Neural cell (in vitro differentiated cells): ENCODE results near the gene HPD. TPM values are rescaled to one million over a fixed set of nuclear protein-coding genes. Genes with fewer than 3 reads are reported as not detected.
"Not testable (repeated sequence)": the region's sequence is repeated elsewhere in the genome, so short reads cannot be mapped to it uniquely, and the experiment has no call there.

ENCODE experiments used
- H2AFZ ChIP-seq: fragments of 200-600, 300-800 bp; sonication (generic), shearing (Covaris generic); 2 replicates; pipeline ENCODE4 v1.6.0; 2014; ENCODE audit warnings: low read depth, mild to moderate bottlenecking, antibody characterized with exemption, low read length, moderate library complexity
- H3F3A ChIP-seq: fragments of 200-600 bp; shearing (Covaris generic); 2 replicates; pipeline ENCODE4 v1.6.1; 2016; ENCODE audit warnings: mild to moderate bottlenecking, moderate library complexity, mixed read lengths, antibody characterized with exemption, low read length; ENCODE audit not compliant: insufficient read depth, poor library complexity, severe bottlenecking
- H3K27ac ChIP-seq: fragments of 200-600, 300-800 bp; sonication (generic), shearing (Covaris generic); 2 replicates; pipeline ENCODE4 v1.5.1; 2014; ENCODE audit warnings: mild to moderate bottlenecking, low read length, moderate library complexity
- H3K27me3 ChIP-seq: fragments of 300-800, 200-600 bp; sonication (generic), shearing (Covaris generic); 2 replicates; pipeline ENCODE4 v1.6.0; 2014; ENCODE audit warnings: mild to moderate bottlenecking, low read depth, low read length, moderate library complexity; ENCODE audit not compliant: insufficient read depth
- H3K36me3 ChIP-seq: fragments of 300-800, 200-600 bp; sonication (generic), shearing (Covaris generic); 2 replicates; pipeline ENCODE4 v1.5.1; 2014; ENCODE audit warnings: mild to moderate bottlenecking, antibody characterized with exemption, low read length, moderate library complexity; ENCODE audit not compliant: insufficient read depth
- H3K4me2 ChIP-seq: fragments of 300-800, 200-600 bp; sonication (generic), shearing (Covaris generic); 2 replicates; pipeline ENCODE4 v1.6.0; 2014; ENCODE audit warnings: mild to moderate bottlenecking, low read length
- H3K4me3 ChIP-seq: fragments of 300-800, 200-600 bp; sonication (generic), shearing (Covaris generic); 2 replicates; pipeline ENCODE4 v1.5.1; 2014; ENCODE audit warnings: mild to moderate bottlenecking, low read length, moderate library complexity
- H3K79me2 ChIP-seq: fragments of 200-600 bp; shearing (Covaris generic); replicated peaks from 2 replicates; pipeline ENCODE4 v1.6.0; 2014; ENCODE audit warnings: mild to moderate bottlenecking, low read length, moderate library complexity; ENCODE audit not compliant: insufficient read depth
- H3K9ac ChIP-seq: fragments of 300-800, 200-600 bp; sonication (generic), shearing (Covaris generic); 2 replicates; pipeline ENCODE4 v1.6.1; 2016; ENCODE audit warnings: mild to moderate bottlenecking, low read length, mixed read lengths
- H3K9me2 ChIP-seq: fragments of 200-600 bp; shearing (Covaris generic); 2 replicates; pipeline ENCODE4 v1.6.1; 2016; ENCODE audit warnings: mild to moderate bottlenecking, low read length, mixed read lengths; ENCODE audit not compliant: insufficient read depth
- H3K9me3 ChIP-seq: fragments of 200-600, 300-800 bp; sonication (generic), shearing (Covaris generic); 2 replicates; pipeline ENCODE4 v1.6.1; 2016; ENCODE audit warnings: mild to moderate bottlenecking, mixed run types, low read length, moderate library complexity, mixed read lengths
- H4K20me1 ChIP-seq: fragments of 200-600 bp; shearing (Covaris generic); 2 replicates; pipeline ENCODE4 v1.6.1; 2016; ENCODE audit warnings: mild to moderate bottlenecking, mixed run types; ENCODE audit not compliant: insufficient read depth
- EP300 ChIP-seq: fragments of 450-650 bp; conservative IDR thresholded peaks from 2 replicates; pipeline ENCODE4 v1.6.1; 2014; ENCODE audit warnings: antibody characterized with exemption, mild to moderate bottlenecking, moderate library complexity; ENCODE audit not compliant: poor library complexity, severe bottlenecking
- EZH2 ChIP-seq: fragments of 200-600, 300-800 bp; shearing (Covaris generic), sonication (generic); IDR thresholded peaks from 2 replicates; pipeline ENCODE4 v1.6.1; 2014; ENCODE audit warnings: antibody characterized with exemption, low read length, borderline replicate concordance, mild to moderate bottlenecking; ENCODE audit not compliant: insufficient read depth, poor library complexity, severe bottlenecking
- MXI1 ChIP-seq: fragments of 450-650 bp; conservative IDR thresholded peaks from 2 replicates; pipeline ENCODE4 v1.6.1; 2014; ENCODE audit warnings: antibody characterized with exemption, mild to moderate bottlenecking; ENCODE audit not compliant: poor library complexity, severe bottlenecking
- POLR2AphosphoS5 ChIP-seq: IDR thresholded peaks from 2 replicates; pipeline ENCODE4 v1.6.1; 2012
- RAD21 ChIP-seq: fragments of 450-650 bp; conservative IDR thresholded peaks from 2 replicates; pipeline ENCODE4 v1.6.1; 2014; ENCODE audit warnings: antibody characterized with exemption, mild to moderate bottlenecking, moderate library complexity
- SMC3 ChIP-seq: fragments of 450-650 bp; conservative IDR thresholded peaks from 2 replicates; pipeline ENCODE4 v1.6.1; 2014; ENCODE audit warnings: antibody characterized with exemption, mild to moderate bottlenecking, moderate library complexity; ENCODE audit not compliant: poor library complexity
- TAF1 ChIP-seq: IDR thresholded peaks from 2 replicates; pipeline ENCODE4 v1.6.1; 2012; ENCODE audit warnings: low read depth
- polyA plus RNA-seq: library from polyadenylated mRNA; depleted of rRNA; stranded (reverse); fragments of >200 nt; gene quantifications from 2 replicates; pipeline ENCODE4 v1.2.3, GENCODE V29; 2014
- TF ChIP-seq, protein P1 (sequence below): IDR thresholded peaks from 2 replicates; pipeline ENCODE4 v1.6.1; 2012; ENCODE audit warnings: borderline replicate concordance
- TF ChIP-seq, protein P2 (sequence below): fragments of 450-650 bp; IDR thresholded peaks from 2 replicates; pipeline ENCODE4 v1.5.1; 2014; ENCODE audit warnings: antibody characterized with exemption, mild to moderate bottlenecking, moderate library complexity; ENCODE audit not compliant: poor library complexity, severe bottlenecking

Gene HPD
- polyA plus RNA-seq, 1 donor from 2014 or later, result not detected

- TF ChIP-seq, protein P1, sequence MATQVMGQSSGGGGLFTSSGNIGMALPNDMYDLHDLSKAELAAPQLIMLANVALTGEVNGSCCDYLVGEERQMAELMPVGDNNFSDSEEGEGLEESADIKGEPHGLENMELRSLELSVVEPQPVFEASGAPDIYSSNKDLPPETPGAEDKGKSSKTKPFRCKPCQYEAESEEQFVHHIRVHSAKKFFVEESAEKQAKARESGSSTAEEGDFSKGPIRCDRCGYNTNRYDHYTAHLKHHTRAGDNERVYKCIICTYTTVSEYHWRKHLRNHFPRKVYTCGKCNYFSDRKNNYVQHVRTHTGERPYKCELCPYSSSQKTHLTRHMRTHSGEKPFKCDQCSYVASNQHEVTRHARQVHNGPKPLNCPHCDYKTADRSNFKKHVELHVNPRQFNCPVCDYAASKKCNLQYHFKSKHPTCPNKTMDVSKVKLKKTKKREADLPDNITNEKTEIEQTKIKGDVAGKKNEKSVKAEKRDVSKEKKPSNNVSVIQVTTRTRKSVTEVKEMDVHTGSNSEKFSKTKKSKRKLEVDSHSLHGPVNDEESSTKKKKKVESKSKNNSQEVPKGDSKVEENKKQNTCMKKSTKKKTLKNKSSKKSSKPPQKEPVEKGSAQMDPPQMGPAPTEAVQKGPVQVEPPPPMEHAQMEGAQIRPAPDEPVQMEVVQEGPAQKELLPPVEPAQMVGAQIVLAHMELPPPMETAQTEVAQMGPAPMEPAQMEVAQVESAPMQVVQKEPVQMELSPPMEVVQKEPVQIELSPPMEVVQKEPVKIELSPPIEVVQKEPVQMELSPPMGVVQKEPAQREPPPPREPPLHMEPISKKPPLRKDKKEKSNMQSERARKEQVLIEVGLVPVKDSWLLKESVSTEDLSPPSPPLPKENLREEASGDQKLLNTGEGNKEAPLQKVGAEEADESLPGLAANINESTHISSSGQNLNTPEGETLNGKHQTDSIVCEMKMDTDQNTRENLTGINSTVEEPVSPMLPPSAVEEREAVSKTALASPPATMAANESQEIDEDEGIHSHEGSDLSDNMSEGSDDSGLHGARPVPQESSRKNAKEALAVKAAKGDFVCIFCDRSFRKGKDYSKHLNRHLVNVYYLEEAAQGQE, result peak; percentile 54
- TF ChIP-seq RAD21 (peak; percentile 68), EZH2 (no peak), TAF1 (no peak)
Measured at GRCh38 chr12:121888478-121889273, 30.0 kb upstream of the HPD start, which contains the start of gene PSMD9 (continued).

GRCh38 chr12:121888083-121888477, 29.4 kb upstream of the HPD start:
- Histone ChIP-seq H3K27me3 (no peaks in the 10 kb centered on the region), H3K9ac (peak overlapping the region; percentile 81), H3K4me2 (peak overlapping the region; percentile 24), H2AFZ (peak overlapping the region; percentile 67), H3K4me3 (peak overlapping the region; percentile 91), H3K9me2 (no peaks in the 10 kb centered on the region), H3K27ac (peak overlapping the region; percentile 81), H3K79me2 (peaks cover 10% of the 10 kb centered on the region), H4K20me1 (no peaks in the 10 kb centered on the region), H3F3A (no peaks in the 10 kb centered on the region), H3K9me3 (no peaks in the 10 kb centered on the region), H3K36me3 (no peaks in the 10 kb centered on the region)
- TF ChIP-seq POLR2AphosphoS5, result no peak
- no peak for TF ChIP-seq SMC3

DNA sequence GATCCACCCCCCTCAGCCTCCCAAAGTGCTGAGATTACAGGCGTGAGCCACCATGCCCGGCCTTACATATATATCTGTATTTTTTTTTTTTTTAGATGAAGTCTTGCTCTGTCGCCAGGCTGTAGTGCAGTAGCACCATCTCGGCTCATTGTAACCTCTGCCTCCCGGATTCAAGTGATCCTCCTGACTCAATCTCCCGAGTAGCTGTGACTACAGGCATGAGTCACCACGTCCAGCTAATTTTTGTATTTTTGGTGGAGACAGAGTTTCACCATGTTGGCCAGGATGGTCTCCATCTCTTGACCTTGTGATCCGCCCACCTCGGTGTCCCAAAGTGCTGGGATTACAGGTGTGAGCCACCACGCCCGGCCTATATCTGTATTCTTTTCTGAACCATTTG, 26.5 kb upstream of the HPD start:
- H3K9me3 ChIP-seq, H3K79me2 ChIP-seq, H3K27ac ChIP-seq, H3F3A ChIP-seq, H3K4me3 ChIP-seq, H4K20me1 ChIP-seq, H3K36me3 ChIP-seq, H3K9me2 ChIP-seq, H3K27me3 ChIP-seq, H3K4me2 ChIP-seq, H3K9ac ChIP-seq, H2AFZ ChIP-seq: not testable (repeated sequence)

DNA sequence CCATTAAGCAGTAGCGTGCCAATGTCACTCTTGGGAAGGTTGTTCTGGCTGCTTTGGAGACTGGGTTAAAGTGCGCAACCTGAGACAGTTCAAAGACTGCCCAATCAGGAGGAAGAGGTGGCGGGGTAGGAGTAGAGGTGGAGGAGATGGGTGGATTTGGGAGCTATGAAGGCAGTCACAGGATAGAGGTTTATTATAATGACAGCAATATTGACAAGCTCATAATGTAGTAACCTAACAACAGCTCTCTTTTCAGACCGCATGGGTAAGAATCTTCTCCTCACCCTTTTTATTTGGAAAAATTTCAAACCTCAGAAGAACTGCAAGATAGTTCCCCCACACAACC, 24.6 kb upstream of the HPD start:
- no peak overlapping the region for H3K4me2 ChIP-seq
- no peak overlapping the region for H3K9ac ChIP-seq
- no peaks in the 10 kb centered on the region for H4K20me1 ChIP-seq
- no peaks in the 10 kb centered on the region for H3F3A ChIP-seq
- H3K79me2 ChIP-seq, result no peaks in the 10 kb centered on the region
- H3K27ac ChIP-seq, result no peak overlapping the region
- no peaks in the 10 kb centered on the region for H3K9me3 ChIP-seq
- no peak overlapping the region for H3K4me3 ChIP-seq
- no peaks in the 10 kb centered on the region for H3K36me3 ChIP-seq
- no peak for TF ChIP-seq POLR2AphosphoS5
- TF ChIP-seq SMC3, result no peak
- no peak for TF ChIP-seq MXI1
- TF ChIP-seq EZH2, result no peak
- no peak for TF ChIP-seq TAF1
- TF ChIP-seq EP300, result no peak
- TF ChIP-seq RAD21, result no peak
- TF ChIP-seq, protein P2, sequence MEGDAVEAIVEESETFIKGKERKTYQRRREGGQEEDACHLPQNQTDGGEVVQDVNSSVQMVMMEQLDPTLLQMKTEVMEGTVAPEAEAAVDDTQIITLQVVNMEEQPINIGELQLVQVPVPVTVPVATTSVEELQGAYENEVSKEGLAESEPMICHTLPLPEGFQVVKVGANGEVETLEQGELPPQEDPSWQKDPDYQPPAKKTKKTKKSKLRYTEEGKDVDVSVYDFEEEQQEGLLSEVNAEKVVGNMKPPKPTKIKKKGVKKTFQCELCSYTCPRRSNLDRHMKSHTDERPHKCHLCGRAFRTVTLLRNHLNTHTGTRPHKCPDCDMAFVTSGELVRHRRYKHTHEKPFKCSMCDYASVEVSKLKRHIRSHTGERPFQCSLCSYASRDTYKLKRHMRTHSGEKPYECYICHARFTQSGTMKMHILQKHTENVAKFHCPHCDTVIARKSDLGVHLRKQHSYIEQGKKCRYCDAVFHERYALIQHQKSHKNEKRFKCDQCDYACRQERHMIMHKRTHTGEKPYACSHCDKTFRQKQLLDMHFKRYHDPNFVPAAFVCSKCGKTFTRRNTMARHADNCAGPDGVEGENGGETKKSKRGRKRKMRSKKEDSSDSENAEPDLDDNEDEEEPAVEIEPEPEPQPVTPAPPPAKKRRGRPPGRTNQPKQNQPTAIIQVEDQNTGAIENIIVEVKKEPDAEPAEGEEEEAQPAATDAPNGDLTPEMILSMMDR, result no peak
- TF ChIP-seq, protein P1, result no peak
- H3K9me2 ChIP-seq, result no peaks in the 10 kb centered on the region
- H2AFZ ChIP-seq, result no peak overlapping the region
- H3K27me3 ChIP-seq, result no peaks in the 10 kb centered on the region
